Gastrocnemius medialis (tissue), 4 donors: ENCODE data around the gene SORT1.

ENCODE experiments used
- POLR2A ChIP-seq, 2 donors: fragments of 450-650 bp; IDR thresholded peaks; one replicate each; pipeline ENCODE4 v1.6.1; 2017; ENCODE audit warnings: antibody characterized with exemption in 2 of 2, mild to moderate bottlenecking in 2 of 2, moderate library complexity in 2 of 2
- TF ChIP-seq, protein P1 (sequence below), 5 experiments: fragments of 450-650 bp in 3 of 5; fragments of 200-600 bp in 2 of 5; sonication (generic) in 2 of 5; IDR thresholded peaks in 4 of 5; conservative IDR thresholded peaks in 1 of 5; 1 replicate in 4 of 5; 2 replicates in 1 of 5; pipeline ENCODE4 v1.5.1; 2016 to 2019; ENCODE audit warnings: antibody characterized with exemption in 5 of 5, mild to moderate bottlenecking in 3 of 5, moderate library complexity in 3 of 5

DNA sequence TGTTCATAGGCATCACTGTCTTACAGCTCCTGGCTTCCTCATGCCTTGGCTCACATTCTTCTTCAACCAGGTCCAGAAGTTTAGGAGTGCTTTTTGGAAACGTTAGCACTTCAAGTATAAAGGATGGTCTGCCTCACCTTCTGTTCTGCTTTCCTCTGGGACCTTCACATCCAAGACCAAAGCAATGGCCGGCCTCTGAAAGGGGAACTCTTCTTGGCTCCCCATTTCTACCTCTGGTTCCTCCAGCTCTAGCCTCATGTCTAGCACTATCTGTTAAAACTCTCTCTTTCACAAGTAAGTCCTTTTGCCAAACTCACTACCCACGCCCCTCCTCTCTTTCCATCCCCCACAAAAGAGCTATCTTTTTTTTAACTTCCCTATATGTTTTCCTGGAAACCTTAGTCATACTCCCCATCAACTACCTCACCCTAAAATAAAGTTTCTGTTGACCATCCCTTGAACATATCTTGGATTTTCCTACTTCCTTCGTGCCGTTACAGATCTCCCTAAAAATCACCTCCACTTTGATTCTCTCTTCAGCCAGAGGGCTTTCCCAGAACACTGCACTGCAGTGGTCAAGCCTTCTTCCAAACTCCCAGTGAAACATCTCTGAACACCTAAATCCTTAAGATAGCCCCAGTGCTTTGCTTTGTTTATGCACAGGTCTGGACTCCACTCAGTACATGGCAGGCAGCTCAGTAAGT is 7.9 kb downstream of the SORT1 start:
- no peak for TF ChIP-seq POLR2A (IDR thresholded peaks at IDR 0.05)
- TF ChIP-seq, protein P1, sequence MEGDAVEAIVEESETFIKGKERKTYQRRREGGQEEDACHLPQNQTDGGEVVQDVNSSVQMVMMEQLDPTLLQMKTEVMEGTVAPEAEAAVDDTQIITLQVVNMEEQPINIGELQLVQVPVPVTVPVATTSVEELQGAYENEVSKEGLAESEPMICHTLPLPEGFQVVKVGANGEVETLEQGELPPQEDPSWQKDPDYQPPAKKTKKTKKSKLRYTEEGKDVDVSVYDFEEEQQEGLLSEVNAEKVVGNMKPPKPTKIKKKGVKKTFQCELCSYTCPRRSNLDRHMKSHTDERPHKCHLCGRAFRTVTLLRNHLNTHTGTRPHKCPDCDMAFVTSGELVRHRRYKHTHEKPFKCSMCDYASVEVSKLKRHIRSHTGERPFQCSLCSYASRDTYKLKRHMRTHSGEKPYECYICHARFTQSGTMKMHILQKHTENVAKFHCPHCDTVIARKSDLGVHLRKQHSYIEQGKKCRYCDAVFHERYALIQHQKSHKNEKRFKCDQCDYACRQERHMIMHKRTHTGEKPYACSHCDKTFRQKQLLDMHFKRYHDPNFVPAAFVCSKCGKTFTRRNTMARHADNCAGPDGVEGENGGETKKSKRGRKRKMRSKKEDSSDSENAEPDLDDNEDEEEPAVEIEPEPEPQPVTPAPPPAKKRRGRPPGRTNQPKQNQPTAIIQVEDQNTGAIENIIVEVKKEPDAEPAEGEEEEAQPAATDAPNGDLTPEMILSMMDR (IDR thresholded peaks at IDR 0.05 in 4 of 5, conservative IDR thresholded peaks at IDR 0.05 in 1 of 5), result no peak
